Left lung (tissue), 10 donors: Measurements from ENCODE around the gene ERC2. TPM values are rescaled to one million over a fixed set of nuclear protein-coding genes. Genes with fewer than 3 reads are reported as not detected.

Experiments
- ATAC-seq: fragments of 200-7000 bp; cut with Tn5 transposase; one replicate; pipeline ENCODE4 v1.9.1; 2020; ENCODE audit warnings: moderate library complexity
- DNase-seq, 4 donors: peaks; one replicate each; pipeline ENCODE4 v3.0.0-alpha.2; 2013 to 2020
- H3K27ac ChIP-seq, 2 donors: fragments of 200-600 bp; sonication (generic) in 1 of 2; one replicate each; pipeline versions ENCODE4 v1.5.0 to v1.8.0; 2020 to 2021
- H3K27me3 ChIP-seq, 2 donors: fragments of 200-600 bp; sonication (generic) in 1 of 2; one replicate each; pipeline versions ENCODE4 v1.5.0 to v1.8.0; 2020 to 2021
- H3K36me3 ChIP-seq, 2 donors: fragments of 200-600 bp; sonication (generic) in 1 of 2; one replicate each; pipeline versions ENCODE4 v1.5.0 to v1.8.0; 2020 to 2021
- H3K4me1 ChIP-seq, 2 donors: fragments of 200-600 bp; one replicate each; pipeline ENCODE4 v1.8.0; 2021
- H3K4me3 ChIP-seq, 2 donors: fragments of 200-600 bp; sonication (generic) in 1 of 2; one replicate each; pipeline versions ENCODE4 v1.5.0 to v1.8.0; 2020 to 2021; ENCODE audit warnings: mild to moderate bottlenecking in 1 of 2
- H3K9me3 ChIP-seq, 2 donors: fragments of 200-600 bp; sonication (generic) in 1 of 2; one replicate each; pipeline versions ENCODE4 v1.5.0 to v1.8.0; 2020 to 2021
- intact Hi-C, 2 donors: fragments of 100-400 bp; cut with DNase I; formaldehyde crosslinking; loops; one replicate each; pipeline versions ENCODE4 v1.11.2 to v1.14.2; 2022
- polyA plus RNA-seq, 6 donors: library from polyadenylated mRNA; unstranded; fragments of 120-200 nt; gene quantifications; one replicate each; pipeline ENCODE4 v1.2.1, GENCODE V29; 2013; ENCODE audit not compliant: insufficient read length in 6 of 6
- total RNA-seq, 2 donors: library from RNA; stranded (reverse); fragmentation: NEBNext Ultra II Directional; extraction: Animal tissue kit (Norgen Biotek cat#: 25700); gene quantifications; one replicate each; pipeline ENCODE4 v1.2.1, GENCODE V29; 2021
- TF ChIP-seq, protein P1 (sequence below), 2 donors: fragments of 200-600 bp; sonication (generic) in 1 of 2; IDR thresholded peaks; one replicate each; pipeline versions ENCODE4 v1.5.0 to v1.8.0; 2021; ENCODE audit warnings: antibody characterized with exemption in 2 of 2
- donor health status: DM: no; HTN: yes; CAD: no.
- donor health status: DM: no; HTN: no; CAD: no.

The ERC2 gene
- total and polyA plus RNA-seq, 8 donors = 1.6 to 3.3 (median 2.1) TPM

GRCh38 chr3:56054844-56055243 is 413.4 kb downstream of the ERC2 start:
- no peak for ATAC-seq
- DNase-seq = no peak
- Histone ChIP-seq H3K27me3 (no peaks in the 10 kb centered on the region), H3K4me3 (no peak overlapping the region), H3K27ac (no peak overlapping the region), H3K4me1 (no peaks in the 10 kb centered on the region), H3K9me3 (no peaks in the 10 kb centered on the region), H3K36me3 (no peaks in the 10 kb centered on the region)
- TF ChIP-seq, protein P1, sequence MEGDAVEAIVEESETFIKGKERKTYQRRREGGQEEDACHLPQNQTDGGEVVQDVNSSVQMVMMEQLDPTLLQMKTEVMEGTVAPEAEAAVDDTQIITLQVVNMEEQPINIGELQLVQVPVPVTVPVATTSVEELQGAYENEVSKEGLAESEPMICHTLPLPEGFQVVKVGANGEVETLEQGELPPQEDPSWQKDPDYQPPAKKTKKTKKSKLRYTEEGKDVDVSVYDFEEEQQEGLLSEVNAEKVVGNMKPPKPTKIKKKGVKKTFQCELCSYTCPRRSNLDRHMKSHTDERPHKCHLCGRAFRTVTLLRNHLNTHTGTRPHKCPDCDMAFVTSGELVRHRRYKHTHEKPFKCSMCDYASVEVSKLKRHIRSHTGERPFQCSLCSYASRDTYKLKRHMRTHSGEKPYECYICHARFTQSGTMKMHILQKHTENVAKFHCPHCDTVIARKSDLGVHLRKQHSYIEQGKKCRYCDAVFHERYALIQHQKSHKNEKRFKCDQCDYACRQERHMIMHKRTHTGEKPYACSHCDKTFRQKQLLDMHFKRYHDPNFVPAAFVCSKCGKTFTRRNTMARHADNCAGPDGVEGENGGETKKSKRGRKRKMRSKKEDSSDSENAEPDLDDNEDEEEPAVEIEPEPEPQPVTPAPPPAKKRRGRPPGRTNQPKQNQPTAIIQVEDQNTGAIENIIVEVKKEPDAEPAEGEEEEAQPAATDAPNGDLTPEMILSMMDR (IDR thresholded peaks at IDR 0.05) = no peak
- intact Hi-C loops = no loop called here

GRCh38 chr3:56053727-56054126 is 414.5 kb downstream of the ERC2 start:
- DNase-seq (no peak), ATAC-seq (peak; percentile 45)
- Histone ChIP-seq H3K27me3 (no peaks in the 10 kb centered on the region), H3K9me3 (no peaks in the 10 kb centered on the region), H3K36me3 (no peaks in the 10 kb centered on the region), H3K4me1 (no peaks in the 10 kb centered on the region), H3K27ac (no peak overlapping the region), H3K4me3 (no peak overlapping the region)
- intact Hi-C loops = no loop called here
- TF ChIP-seq, protein P1 (IDR thresholded peaks at IDR 0.05) = no peak

GRCh38 chr3:56052188-56052587 is 416.1 kb downstream of the ERC2 start:
- TF ChIP-seq, protein P1 (IDR thresholded peaks at IDR 0.05) = no peak
- intact Hi-C loops = no loop called here
- Histone ChIP-seq H3K4me1 (no peaks in the 10 kb centered on the region), H3K9me3 (no peaks in the 10 kb centered on the region), H3K36me3 (no peaks in the 10 kb centered on the region), H3K27ac (no peak overlapping the region), H3K4me3 (no peak overlapping the region), H3K27me3 (no peaks in the 10 kb centered on the region)
- DNase-seq (no peak), ATAC-seq (no peak)

GRCh38 chr3:56051052-56051451 is 417.2 kb downstream of the ERC2 start:
- no peaks in the 10 kb centered on the region for H3K4me1 ChIP-seq
- H3K36me3 ChIP-seq = no peaks in the 10 kb centered on the region
- H3K4me3 ChIP-seq = no peak overlapping the region
- no peaks in the 10 kb centered on the region for H3K27me3 ChIP-seq
- intact Hi-C loops = no loop called here
- TF ChIP-seq, protein P1 (IDR thresholded peaks at IDR 0.05) = no peak
- ATAC-seq (peak; percentile 35), DNase-seq (no peak)
- no peak overlapping the region for H3K27ac ChIP-seq
- H3K9me3 ChIP-seq = no peaks in the 10 kb centered on the region

GRCh38 chr3:56048946-56049345 is 419.3 kb downstream of the ERC2 start:
- H3K4me1 ChIP-seq = no peaks in the 10 kb centered on the region
- DNase-seq (no peak), ATAC-seq (no peak)
- intact Hi-C loops = no loop called here
- H3K27ac ChIP-seq = no peak overlapping the region
- H3K36me3 ChIP-seq = no peaks in the 10 kb centered on the region
- TF ChIP-seq, protein P1 (IDR thresholded peaks at IDR 0.05) = no peak
- H3K27me3 ChIP-seq = peaks cover 0 to 9% of the 10 kb centered on the region in 2 donors
- no peak overlapping the region for H3K4me3 ChIP-seq
- H3K9me3 ChIP-seq = no peaks in the 10 kb centered on the region
